Activated B cell treated with CpG ODN at 0.5 μM for 24 hours (primary cell): ENCODE data around the gene ABL1. TPM values are rescaled to one million over a fixed set of nuclear protein-coding genes. Genes with fewer than 3 reads are reported as not detected.

Experiments used
- ATAC-seq: fragments of 200-7000 bp; cut with Tn5 transposase; one replicate; pipeline ENCODE4 v1.10.0; 2021; ENCODE audit warnings: low read depth, mild to moderate bottlenecking, moderate library complexity
- CTCF ChIA-PET: fragments of 350-600 bp; sonication (Branson Sonifier 250); formaldehyde crosslinking; loops from one replicate; lab custom pipeline; 2021; ENCODE audit warnings: antibody characterized with exemption; lab: Charles Lee
- POLR2A ChIA-PET: fragments of 350-600 bp; sonication (Branson Sonifier 250); formaldehyde crosslinking; loops from one replicate; lab custom pipeline; 2021; ENCODE audit warnings: antibody characterized with exemption; lab: Charles Lee
- DNase-seq: peaks from one replicate; pipeline ENCODE4 v3.0.0; 2022
- H3K27ac Mint-ChIP-seq: one replicate; pipeline ENCODE4 v1.8.0; 2020; ENCODE audit warnings: mixed read lengths
- H3K27me3 Mint-ChIP-seq: one replicate; pipeline ENCODE4 v1.8.0; 2021; ENCODE audit warnings: mixed read lengths
- H3K36me3 Mint-ChIP-seq: one replicate; pipeline ENCODE4 v1.8.0; 2021; ENCODE audit warnings: low read depth, mixed read lengths
- H3K4me1 Mint-ChIP-seq: one replicate; pipeline ENCODE4 v1.8.0; 2021; ENCODE audit warnings: mixed read lengths
- H3K4me3 Mint-ChIP-seq: one replicate; pipeline ENCODE4 v1.8.0; 2020; ENCODE audit warnings: mild to moderate bottlenecking, mixed read lengths
- H3K9me3 Mint-ChIP-seq: one replicate; pipeline ENCODE4 v1.8.0; 2020; ENCODE audit warnings: mixed read lengths
- CTCF ChIP-seq: fragments of 200-600 bp; IDR thresholded peaks from one replicate; pipeline ENCODE4 v1.8.0; 2022; ENCODE audit warnings: antibody characterized with exemption, mild to moderate bottlenecking
- intact Hi-C: fragments of 100-400 bp; cut with micrococcal nuclease; formaldehyde crosslinking; loops from one replicate; pipeline ENCODE4 v1.15.1; 2024
- total RNA-seq: library from RNA; stranded (reverse); gene quantifications from 2 replicates; pipeline ENCODE4 v1.2.3, GENCODE V29; 2022

The ABL1 gene
- total RNA-seq, 1 donor from 2014 or later, result 41.6 TPM

- POLR2A ChIA-PET, result no interaction called here
- H3K36me3 Mint-ChIP-seq, result peaks cover 66% of the 10 kb centered on the region
- TF ChIP-seq CTCF, result no peak
- intact Hi-C loops, result no loop called here
- H3K4me1 Mint-ChIP-seq, result no peaks in the 10 kb centered on the region
- no peak for DNase-seq
- H3K27ac Mint-ChIP-seq, result no peak overlapping the region
- CTCF ChIA-PET, result interaction anchor here (1.2 to 1.4 kb wide), 2 partner anchors 11 to 187 kb away, joined by 3 to 5 read pairs; no protein-coding TSS in a partner anchor
- H3K27me3 Mint-ChIP-seq, result no peaks in the 10 kb centered on the region
- H3K9me3 Mint-ChIP-seq, result no peaks in the 10 kb centered on the region
- ATAC-seq, result no peak
- no peak overlapping the region for H3K4me3 Mint-ChIP-seq
Observed at GRCh38 chr9:130858739-130859705, 24.0 kb downstream of the ABL1 start.

- ChIA-PET CTCF (interaction anchor here (1.6 to 3.4 kb wide), 3 partner anchors 89 to 160 kb away, joined by 4 to 14 read pairs (median 5); no protein-coding TSS in a partner anchor), POLR2A (no interaction called here)
- Mint-ChIP-seq H3K9me3 (no peaks in the 10 kb centered on the region), H3K4me3 (no peak overlapping the region), H3K27me3 (no peaks in the 10 kb centered on the region), H3K27ac (no peak overlapping the region), H3K4me1 (no peaks in the 10 kb centered on the region), H3K36me3 (peaks cover 62% of the 10 kb centered on the region)
- intact Hi-C loops, result no loop called here
- no peak for DNase-seq
- ATAC-seq, result no peak
- no peak for TF ChIP-seq CTCF
Observed at GRCh38 chr9:130860458-130861316, 25.6 kb downstream of the ABL1 start.

DNA sequence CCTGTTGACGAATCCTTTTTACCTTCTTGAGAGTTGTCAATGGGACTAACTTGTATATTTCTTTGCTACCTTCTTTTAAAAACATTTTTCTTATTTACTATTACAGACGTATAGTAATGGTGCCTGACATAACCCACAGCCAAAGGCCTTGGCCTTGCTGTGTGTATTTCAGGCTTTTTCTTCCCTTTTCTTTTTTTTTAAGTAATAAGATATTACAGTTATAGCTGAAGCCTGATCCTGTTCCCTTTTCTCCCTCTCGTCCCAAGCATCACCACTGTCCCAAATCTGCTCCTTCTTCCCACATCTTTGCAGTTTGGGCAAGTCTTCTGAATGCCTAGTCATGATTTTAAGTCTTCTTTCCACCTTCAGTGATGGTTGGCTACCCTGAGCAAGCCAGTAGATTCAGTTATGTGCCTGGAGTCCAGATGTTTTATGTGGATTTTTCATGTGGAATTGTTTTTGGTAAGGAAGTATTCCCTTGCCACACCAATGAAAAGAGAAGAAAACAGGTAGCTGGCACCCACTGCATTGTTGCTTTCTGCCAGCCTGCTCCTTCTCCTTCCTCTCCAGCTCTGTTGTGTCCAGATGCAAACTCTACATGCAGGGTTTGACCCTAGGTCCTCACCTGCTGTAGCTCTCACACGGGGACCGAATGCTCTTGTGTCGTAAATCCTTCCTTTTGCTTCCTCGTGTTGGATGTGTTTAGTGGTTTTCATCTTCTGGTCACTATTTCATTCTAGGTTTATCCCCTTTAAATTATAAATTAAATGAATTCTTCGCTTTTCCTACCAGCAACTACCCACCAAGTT is 26.5 kb downstream of the ABL1 start:
- peaks cover 2% of the 10 kb centered on the region for H3K4me1 Mint-ChIP-seq
- no peak overlapping the region for H3K27ac Mint-ChIP-seq
- no peaks in the 10 kb centered on the region for H3K9me3 Mint-ChIP-seq
- CTCF ChIA-PET, result interaction anchor here (1.6 to 3.4 kb wide), 3 partner anchors 90 to 161 kb away, joined by 4 to 14 read pairs (median 5); no protein-coding TSS in a partner anchor
- TF ChIP-seq CTCF, result no peak
- no peaks in the 10 kb centered on the region for H3K27me3 Mint-ChIP-seq
- no peak for ATAC-seq
- intact Hi-C loops, result no loop called here
- POLR2A ChIA-PET, result no interaction called here
- DNase-seq, result no peak
- no peak overlapping the region for H3K4me3 Mint-ChIP-seq
- H3K36me3 Mint-ChIP-seq, result peaks cover 60% of the 10 kb centered on the region

GRCh38 chr9:130862217-130862616 is 27.2 kb downstream of the ABL1 start:
- intact Hi-C loops, result no loop called here
- Mint-ChIP-seq H3K4me3 (no peak overlapping the region), H3K9me3 (no peaks in the 10 kb centered on the region), H3K4me1 (peaks cover 2% of the 10 kb centered on the region), H3K27ac (no peak overlapping the region), H3K36me3 (peaks cover 54% of the 10 kb centered on the region), H3K27me3 (no peaks in the 10 kb centered on the region)
- no peak for TF ChIP-seq CTCF
- CTCF ChIA-PET, result interaction anchor here (1.0 to 3.4 kb wide), 4 partner anchors 87 to 161 kb away, joined by 3 to 14 read pairs (median 4); no protein-coding TSS in a partner anchor
- ATAC-seq, result no peak
- no peak for DNase-seq
- POLR2A ChIA-PET, result no interaction called here
